Right renal cortex interstitium (tissue), 3 donors: ENCODE measurements around the gene NPEPL1. TPM values are rescaled to one million over a fixed set of nuclear protein-coding genes. Genes with fewer than 3 reads are reported as not detected.

Experiments
- DNase-seq, 3 donors: peaks; one replicate each; pipeline ENCODE4 v3.0.0-alpha.2; 2013; ENCODE audit warnings: low read depth in 3 of 3, low spot score in 2 of 3
- polyA plus RNA-seq, 3 donors: library from polyadenylated mRNA; unstranded; fragments of 120-200 nt; gene quantifications; one replicate each; pipeline ENCODE4 v1.2.1, GENCODE V29; 2013; ENCODE audit not compliant: insufficient read length in 3 of 3

Gene NPEPL1
- polyA plus RNA-seq, 3 donors: 30.6 to 36.8 (median 32.8) TPM

DNA sequence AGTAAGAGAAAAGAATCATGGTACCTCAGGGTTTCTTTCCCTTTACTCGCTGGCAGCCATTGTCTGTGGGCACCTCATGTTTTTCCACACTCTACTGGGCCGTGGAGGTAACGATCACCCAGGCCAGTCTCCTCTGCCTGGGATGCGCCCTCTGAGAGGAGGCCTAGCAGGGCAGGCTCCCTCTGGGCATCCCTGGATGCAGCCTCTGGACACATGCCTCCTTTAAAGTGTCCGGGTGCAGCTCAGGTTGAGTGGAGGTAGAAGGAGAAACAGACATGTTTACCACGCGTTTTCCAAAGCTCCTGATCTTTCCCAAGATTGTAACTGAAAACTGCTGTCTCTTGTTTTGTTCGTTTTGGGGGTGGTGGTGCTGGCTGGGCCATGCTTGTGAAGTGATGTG lies 13.8 kb upstream of the NPEPL1 start:
- no peak for DNase-seq

DNA sequence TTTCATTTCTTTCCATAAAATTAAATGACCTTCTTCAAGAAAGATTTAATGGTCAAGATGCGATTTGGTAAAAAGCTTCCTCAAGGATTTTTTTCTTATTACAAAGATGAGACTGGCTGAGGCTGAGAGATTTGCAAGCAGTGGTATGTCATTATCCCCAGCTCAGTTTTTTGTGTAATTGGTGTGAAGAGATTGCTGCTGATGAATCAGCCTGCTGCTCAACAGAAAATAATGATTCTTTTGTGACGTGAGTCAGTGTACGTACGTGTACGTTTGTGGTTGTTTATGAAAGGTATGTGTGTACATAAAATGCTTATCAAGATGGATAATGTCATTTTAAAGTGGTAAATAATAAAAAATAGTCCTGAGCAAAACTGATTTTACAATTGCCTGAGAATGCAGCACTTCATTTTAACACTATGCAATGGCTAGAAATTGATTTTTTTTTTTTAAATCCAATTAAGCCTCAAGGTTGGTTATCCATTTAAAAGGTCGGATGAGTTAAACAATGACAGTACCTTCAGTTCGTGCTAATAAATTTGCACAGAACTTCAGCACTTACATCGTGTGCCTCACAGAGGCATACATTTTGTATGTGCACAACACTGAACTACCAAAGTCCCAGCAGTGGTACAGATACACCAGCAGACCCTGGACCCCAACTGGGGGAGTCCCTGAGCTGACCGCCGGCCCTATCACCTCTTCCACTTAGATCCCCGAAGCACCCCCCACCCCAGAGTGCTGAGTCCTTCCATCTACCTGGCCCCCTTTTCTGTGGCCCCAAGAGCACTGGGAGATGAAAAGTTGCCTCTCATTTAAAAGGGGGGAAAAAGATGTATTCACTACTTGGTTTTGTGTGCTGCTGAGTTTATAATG lies 9.7 kb upstream of the NPEPL1 start:
- DNase-seq: no peak

DNA sequence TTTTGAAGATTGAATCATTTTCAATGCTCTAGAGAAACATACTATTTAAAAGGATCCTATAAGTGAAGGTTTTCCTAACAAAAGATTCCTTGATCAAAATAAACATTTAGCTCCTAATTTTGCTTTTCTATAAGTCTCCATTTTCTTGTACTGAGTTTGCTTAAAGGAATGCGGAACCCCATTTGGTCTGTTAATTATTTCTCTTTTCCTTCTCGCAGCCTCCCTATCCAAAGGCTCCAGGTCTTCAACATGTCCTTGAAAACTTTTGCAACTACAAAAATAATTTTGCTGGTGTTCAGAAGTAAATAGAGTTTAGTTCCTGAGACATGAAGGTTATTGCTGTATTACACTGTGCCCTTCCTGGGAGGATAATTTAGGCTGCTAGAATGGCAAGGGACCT lies 8.3 kb upstream of the NPEPL1 start:
- no peak for DNase-seq

DNA sequence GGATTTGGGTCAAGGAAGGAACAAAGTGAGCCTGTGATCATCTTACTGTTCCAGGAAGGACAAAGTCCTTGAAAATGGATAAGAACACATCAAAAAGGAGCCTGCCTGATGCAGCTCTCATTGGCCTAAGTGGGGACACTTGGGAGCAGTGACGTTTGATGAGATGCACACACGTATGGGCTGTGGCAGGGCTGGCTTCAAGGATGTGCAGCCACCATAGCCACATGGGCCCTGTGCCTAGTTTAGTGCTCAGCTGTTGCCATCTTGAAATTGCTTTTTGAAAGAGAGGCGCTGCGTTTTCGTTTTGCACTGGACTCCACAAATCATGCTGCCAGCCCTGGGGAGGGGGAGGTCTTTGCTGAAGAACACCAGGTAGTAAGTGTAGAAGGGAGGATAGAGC lies 6.6 kb upstream of the NPEPL1 start:
- DNase-seq: no peak

DNA sequence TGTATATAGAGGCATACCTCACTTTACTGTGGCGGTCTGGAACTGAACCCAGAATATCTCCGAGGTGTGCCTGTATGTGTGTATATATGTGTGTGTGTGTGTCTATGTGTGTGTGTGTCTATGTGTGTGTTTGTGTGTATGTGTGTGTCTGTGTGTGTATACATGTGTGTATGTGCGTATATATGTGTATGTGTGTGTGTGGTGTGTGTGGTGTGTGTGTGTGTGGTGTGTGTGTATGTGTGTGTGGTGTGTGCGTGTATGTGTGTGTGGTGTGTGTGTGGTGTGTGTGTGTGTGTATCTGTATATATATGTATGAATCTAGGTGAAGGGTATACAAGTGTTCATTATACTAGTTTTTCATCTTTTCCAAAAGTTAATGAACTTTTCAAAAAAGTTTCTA lies 4.2 kb upstream of the NPEPL1 start:
- no peak for DNase-seq

DNA sequence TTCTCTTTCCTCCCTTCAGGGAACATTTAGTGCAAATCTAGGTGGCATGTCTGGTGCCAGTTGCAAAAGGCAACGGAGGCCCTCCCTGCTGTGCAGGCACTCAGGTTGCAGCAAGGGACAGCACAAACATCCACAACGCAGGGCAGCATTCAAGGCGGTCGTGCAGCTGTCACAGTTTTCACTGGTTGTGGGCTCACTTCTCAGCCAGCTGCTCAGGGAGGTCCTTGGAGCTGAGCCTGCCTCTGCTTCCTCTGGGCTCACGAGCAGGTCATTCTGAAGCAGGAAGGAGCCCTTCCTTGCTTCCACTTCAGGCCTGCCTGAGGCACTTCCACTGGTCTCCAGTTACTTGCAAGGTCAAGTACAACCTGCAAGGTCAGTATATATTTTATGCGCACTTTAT lies 3.8 kb upstream of the NPEPL1 start:
- DNase-seq: no peak

DNA sequence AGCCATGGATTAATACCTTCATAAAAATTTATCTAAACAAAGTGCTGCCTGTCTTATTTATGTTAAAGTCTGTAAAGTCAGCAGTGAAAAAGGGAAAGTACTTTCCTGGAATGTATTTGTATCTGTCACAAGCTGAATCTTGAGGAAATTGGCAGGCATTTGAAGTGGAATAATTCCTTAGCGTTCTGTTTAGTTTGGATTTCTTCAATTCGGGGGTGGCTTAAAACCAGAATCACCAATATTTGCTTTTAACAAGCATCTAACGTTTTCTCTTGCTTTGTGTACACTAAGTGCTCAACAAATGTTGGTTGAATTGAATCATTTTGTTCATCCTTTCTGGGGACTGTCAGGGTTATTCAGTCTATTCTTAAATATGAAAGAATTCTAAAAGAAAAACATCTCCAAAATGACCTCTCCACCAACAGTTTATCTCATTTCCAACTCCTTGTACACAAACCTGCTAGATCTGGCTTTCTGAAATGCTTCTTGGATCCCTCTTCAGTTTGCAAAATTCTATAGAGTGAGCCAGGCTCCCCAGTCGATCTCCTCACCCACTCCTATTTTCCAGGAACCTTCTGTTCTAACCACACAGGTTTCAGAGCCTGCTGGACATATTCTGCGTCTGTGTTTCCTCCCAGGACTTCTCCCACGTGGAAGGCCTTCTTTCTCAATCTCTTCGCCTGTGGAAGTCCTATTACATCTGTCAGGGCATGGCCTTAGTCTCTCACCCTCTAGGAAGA lies 2.0 kb upstream of the NPEPL1 start:
- no peak for DNase-seq

DNA sequence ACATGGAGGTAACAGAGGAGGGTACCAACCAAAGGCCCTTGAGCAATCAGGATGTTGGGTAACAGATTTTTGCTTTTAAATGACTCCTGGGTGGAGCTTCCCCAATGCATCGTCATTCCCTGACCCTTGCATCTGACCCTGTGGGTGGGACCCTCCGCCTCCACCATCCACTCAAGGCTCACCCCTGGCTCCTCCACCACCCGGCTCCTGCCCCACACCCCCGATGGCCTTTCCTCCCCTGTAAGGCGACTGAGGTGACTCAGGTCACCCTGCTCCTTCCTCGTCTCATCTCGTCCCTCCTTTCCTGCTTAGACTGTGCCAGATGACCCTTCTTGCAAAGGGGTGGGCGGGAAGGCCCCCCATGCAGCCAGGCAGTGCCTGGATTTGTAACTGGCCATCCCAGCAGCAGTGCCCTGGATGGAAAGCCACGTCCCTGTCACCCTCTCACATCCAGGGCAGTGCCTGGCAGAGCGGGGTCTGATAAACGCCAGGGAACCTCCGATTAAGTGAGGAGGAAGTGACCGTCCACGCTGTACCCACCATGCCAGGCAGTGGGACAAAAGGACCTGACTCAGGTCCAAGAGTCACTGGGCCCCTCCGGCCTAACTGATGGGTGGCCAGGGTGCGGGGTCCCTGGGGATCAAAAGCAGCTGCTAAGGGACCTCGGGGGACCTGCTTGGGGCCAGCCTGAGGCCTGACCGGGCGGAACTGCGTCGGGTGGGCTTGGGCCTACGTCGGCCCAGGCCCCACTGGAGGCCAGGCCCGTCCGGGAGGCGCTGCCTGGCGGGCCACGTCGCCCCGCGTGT lies 624 bp upstream of the NPEPL1 start:
- no peak for DNase-seq

DNA sequence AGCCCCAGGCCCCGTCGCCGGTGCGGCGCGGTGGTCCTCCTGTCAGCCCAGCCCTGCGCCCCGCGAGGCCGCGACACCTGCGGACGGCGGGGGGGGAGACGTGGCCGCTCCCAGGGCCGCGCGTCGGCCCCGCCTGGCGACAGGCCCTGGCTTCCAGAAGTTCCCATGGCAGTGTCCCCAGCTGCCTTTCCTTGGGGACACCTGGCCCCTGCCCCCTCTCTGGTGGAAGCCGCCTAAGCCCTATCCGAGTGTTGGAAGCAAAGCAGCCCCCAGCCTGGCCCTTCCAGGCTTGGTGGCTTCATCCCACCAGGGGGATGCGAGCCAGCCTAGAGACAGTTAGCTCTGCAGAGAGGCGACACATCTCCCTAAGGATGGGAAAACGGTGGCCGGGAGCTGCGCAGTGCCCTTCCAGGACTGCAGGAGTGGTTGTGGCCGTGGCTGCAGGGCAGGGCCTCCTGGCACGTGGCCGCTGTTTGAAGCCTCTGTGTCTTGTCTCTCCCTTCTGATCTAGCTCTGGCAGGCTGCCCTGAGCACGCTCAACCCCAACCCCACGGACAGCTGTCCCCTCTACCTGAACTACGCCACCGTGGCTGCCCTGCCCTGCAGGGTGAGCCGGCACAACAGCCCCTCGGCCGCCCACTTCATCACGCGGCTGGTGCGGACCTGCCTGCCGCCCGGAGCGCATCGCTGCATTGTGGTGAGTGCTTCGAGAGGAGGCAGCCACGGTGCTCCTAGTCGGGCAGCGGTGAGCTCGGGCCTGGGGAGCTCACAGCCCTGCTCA lies 816 bp downstream of the NPEPL1 start:
- DNase-seq: no peak

DNA sequence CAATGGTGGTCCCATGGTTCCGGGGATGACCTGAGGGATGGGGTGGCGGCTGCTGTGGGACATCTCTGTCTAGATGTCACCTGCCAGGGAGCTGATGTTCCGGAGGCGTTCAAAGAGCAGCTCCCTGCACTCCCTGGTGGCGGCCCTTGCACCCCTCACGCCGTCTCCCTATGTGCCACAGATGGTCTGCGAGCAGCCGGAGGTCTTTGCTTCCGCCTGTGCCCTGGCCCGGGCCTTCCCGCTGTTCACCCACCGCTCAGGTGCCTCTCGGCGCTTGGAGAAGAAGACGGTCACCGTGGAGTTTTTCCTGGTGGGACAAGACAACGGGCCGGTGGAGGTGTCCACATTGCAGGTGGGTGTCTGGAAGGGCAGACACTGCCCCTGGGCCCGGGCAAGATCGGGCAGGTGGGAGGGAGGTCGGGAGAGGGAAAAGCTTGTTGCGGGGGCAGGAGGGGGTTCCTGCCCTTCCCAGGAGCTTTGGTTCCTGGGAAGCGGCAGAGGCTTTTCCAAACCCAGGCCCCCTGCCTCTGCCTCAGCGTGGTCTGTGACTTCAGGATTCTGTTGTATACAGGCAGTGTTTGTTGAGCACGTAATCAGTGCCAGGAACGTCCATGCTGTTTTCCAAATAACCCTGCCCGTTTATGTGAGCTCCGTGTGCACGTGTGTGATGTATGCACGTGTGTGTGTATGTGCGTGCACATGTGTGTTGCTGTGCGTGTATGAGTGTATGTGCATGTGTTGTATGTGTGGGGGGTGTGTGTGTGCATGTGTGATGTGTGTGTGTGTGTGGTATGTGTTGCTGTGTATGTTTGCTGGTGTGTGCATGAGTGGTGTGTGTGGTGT lies 1.9 kb downstream of the NPEPL1 start:
- DNase-seq: no peak

DNA sequence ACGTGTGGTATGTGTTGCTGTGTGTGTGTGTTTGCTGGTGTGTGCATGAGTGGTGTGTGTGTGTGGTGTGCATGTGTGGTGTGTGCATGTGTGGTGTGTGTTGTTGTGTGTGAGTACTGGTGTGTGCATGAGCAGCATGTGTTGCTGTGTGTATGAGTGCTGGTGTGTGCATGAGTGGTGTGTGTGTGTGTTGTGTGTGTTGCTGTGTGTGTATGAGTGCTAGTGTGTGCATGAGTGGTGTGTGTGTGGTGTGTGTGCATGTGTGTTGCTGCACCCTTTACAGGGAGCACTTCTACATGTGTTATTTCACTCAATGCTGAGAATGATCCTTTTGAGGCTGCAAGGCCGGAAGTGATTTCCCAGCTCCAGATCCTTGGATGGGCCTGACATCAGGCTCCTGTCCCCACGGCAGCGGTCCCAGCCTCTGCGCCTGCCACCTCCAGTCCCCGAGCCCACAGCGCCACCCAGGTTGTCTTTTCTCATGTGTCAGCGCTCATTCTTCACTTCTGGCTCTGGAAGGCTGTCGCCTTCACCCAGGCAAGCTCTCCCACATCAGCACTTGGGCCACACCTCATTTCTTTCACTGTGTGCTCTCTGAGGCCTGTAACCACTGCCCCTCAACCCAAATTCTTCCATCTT lies 2.6 kb downstream of the NPEPL1 start:
- no peak for DNase-seq

DNA sequence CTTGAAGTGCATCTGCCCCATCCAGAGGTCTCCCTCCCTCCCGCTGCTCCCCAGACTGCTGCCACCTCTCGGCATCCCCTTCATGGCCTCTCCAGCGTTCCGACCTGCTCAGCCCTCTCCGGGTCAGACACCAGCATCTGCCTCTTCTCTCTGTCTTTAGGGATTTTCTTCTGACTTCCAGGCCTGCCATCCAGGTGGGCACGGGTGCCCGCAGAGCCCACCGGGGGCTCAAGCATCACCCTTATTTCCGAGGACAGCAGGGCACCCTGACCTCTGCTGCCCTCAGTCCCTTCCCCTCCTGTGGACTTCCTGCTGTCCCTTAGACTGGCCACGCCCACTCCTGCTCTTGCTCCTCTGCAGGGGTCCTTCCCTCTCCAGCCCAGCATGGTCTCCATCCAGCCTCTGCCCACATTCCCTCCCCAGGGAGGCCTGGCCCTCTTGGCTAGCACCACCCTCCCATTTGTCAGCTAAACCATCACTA lies 3.3 kb downstream of the NPEPL1 start:
- DNase-seq: no peak

DNA sequence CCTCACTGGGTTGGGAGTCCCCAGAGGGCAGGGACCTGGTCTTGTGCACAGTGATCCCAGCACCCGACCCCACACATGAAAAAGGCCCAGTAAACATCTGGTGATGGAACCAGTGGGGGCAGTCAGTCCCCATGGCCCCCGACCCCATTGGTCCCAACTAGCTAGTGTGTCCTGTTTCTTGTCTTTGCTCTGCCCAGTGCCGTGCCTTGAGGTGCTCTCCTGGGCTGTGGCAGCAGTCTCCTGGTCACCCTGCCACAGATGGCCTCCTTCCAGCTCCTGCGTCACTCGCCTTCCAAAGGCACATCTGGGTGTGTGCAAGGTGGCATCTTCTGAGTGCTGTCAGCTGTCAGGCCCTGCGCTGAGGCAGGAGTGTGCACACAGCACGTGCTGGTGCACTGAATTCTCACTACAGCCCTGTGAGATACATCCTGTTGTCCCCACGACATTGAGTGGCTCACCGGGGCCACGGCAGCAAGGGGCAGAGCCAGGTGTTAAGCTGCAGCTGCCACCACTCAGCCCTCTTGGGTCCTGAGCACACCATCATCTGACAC lies 3.9 kb downstream of the NPEPL1 start:
- DNase-seq: no peak

DNA sequence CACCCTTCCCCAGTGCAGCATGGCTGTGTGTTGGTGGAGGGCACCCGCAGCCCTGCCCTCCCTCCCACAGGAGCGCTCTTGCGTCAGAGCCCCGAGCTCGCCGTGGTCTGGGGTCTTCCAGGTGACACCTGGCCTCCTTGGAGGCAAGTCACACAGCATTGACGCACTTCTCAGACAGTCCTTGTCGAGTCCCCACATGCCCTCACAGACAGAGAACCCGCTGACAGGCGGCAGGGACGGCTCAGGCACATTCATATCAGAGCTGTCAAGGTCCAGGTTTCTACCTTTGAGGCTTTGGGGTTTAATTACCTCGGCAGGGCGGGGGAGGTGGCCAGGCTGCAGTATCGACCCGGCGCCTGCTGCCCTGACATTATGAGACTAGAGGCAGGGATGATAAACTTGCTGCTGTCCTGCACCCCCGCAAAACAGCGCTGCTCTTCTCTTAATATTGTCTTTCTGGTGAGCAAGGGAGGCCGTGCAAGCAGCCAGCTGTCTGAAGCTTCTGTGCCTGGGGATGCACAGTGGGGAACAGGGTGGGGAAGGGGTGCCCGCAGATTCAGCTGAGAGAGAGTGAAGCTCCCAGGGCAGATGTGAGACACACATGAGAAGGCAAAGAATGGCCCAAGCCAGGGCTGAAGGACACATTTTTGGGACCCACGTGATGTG lies 4.7 kb downstream of the NPEPL1 start:
- no peak for DNase-seq

DNA sequence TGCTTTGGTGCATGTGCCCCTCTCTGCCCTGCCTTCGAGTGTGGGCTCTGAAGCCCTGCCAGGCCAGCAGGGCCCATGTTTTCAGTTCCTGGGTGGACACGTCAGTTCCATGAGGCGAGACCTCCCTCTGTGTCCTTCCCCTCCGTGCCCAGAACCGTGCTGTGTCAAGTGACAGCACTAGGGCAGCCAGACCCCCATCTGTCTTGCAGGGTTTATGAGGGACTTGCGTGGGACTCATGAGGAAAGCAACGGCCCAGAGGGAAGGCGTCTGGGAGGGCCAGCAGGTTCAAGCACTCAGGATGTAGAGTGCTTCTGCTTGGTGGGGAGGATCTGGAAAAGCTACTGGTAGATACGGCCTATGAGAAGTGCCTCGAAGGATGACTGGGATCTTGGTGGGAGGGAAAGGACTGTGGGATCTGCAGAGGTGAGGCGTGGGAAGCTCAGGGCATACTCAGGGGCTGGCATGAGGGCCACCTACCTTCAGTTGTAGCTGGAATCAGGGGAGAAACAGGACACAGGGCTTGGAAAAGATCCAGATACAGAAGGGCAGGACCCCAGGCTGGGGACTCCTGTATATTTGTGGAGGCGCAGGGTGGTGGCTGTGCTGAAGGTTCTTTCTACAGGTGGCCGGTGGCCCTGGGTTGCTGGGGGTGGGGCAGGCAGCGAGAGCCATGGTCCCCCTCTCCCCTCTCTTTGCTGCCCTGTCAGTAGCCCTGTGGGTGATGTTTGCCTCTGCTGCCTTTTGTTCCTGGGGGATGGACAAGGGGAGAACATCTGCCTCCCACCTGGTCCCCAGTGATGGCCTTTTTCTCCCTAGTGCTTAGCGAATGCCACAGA lies 5.5 kb downstream of the NPEPL1 start:
- no peak for DNase-seq

DNA sequence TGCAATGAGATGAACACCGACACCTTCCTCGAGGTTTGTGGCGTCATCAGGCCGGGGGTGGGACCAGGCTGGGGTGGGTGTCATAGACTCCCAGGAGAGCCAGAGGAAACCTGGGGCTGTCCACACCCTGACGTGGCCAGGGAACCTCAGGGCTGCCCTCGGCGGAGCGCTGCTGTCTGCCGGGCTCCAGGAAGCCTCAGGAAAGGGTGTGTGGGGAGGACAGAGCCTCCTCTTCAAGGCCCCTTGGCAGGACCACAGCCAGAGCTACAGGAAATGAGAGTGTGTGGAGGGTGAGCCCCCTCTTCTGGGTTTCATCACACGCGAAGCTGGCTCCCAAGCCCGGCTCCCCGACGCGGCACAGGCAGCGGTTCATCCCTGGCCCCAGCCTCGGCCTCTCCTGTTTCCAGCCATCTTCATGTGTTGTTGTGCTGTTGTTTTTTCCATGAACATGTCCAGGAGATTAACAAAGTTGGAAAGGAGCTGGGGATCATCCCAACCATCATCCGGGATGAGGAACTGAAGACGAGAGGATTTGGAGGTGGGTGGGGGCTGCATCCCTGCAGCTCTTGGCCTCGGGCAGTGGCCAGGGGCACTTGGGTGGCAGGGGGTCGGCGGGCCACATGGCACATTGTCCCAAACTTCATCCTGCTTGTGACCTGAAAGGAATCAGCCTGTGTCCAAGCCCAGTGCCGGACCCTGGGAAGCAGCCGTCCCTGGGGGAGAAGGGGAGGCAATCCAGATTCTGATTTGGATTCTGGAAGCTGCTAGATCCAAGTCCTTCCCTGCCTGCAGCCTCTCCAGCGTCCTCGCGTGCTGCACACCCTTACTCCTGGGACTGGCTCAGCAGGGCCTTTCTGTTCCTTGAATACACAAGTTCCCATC lies 6.4 kb downstream of the NPEPL1 start:
- DNase-seq: no peak
